HG03565 (cell line): Measurements from ENCODE around the gene PLCH2.

Experiments
- ATAC-seq: cut with Tn5 transposase; IDR thresholded peaks from one replicate; pipeline ENCODE4 v1.9.1; 2021; ENCODE audit warnings: mild to moderate bottlenecking, moderate library complexity; ENCODE audit not compliant: unreplicated experiment

PLCH2 gene

DNA sequence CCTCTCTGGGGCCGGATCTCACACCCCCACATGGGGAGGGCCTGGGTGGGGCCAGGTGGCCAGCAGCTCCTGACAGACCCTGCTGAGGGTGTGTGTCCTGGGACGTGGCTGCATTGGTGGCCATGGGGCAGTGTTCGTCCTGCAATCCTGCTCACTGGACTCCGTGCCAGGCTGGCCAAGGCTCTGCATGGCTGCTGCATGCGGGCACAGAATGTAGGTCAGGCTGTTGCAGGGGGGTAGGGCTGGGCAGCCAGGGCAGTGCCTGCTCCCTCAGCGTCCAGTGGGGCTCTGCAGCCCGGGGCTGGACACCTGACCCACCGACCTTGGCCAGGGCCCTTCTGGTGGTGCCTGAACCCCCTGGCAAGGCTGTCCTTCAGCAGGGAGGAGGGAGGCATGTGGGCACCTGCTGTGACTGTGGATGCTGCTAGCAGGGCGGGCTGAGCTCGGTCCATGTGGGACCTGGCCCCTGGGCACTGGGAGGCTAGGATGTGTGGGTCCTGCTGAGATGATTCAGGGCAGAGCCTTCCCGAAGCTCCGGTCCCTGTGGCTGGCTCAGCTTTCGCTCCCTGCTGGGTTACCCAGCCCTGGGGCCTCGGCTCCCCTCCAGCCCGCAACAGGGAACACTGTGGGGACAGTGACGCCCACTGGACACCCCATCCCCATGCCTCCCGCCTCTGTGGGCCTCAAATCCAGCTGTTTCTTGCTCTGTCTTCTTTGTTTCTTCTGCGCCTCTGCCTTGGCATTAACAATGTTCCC is 14.9 kb upstream of the PLCH2 start:
- ATAC-seq = no peak

DNA sequence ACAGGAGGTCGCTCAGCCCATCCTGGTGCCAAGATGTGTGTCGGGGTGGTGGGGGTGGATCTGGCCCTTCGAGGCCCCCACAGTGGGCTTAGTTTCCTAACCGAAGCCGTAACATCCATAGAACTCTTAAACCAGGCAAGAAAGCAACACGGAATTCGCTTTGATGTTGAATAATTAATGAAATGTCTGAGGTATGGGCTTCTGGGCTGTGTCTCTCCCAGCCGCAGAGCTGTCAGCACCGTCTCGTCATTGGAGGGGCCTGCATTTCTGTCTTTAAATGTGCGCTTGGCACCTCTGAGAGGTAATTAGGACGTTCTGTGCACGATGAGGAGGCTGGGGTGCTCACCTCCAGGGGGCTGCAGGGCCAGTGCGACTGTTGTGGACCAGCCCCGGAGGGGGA is 13.3 kb upstream of the PLCH2 start:
- no peak for ATAC-seq

DNA sequence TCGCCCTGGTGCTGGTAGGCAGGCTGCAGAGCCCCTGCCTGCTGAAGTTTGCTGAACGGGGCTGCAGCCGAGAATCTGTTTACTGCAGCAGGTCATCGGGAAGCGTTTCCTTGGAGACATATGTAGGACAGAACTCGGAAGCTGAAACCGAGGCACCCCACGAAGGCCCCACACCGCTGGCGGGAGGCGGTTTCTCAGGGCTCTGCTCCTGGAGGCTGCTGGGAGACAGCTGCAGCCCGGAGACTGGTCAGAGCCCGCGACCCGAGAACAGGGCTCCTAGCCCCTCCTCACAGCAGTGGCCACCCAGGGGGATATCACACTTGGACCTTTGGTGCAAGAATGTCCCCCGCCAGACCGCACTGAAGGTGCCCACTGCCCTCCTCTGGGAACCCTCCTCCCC is 12.7 kb upstream of the PLCH2 start:
- ATAC-seq = no peak

DNA sequence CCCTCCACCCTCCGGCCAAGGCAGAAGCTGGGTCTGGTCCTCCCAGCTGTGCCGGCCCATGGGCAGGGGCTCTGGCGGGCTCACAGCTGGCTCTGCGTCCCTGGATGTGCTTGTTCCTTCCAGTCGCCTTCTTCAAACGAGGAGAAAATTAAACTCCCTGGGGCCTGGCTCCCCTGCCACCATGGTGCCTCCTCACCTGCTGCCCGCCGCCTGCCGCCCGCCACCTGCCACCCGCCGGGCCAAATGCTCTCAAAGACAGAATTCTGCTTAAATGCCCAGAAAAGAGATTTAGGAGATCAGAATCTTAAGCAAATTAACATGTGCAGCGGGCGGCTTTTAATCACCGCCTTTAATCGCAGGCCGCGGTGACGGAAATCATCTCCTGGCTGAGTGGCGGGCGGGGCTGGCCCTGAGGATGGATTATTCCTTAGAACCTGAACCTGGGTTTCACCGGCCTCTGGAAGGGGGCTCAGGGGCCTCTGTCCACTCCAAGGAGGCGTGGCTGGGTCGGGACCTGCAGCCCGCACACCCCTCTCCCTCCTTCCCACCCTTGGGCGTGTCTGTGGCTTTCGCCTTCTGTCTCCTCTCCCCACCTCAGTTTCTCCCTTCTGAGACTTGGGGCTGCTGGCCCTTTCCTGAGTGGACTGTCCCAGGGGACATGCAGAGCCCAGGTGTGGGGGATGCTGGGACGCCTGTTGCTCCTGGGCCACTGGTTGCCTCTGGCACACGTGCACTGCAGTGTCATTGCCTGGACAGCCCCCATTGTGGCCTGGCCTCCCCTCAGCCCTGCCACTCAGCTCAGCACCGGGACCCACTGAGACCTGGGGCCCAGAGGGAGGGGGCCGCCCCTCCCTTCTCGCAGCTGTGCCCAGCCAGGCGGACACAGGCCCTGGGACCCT is 10.5 kb upstream of the PLCH2 start:
- no peak for ATAC-seq

DNA sequence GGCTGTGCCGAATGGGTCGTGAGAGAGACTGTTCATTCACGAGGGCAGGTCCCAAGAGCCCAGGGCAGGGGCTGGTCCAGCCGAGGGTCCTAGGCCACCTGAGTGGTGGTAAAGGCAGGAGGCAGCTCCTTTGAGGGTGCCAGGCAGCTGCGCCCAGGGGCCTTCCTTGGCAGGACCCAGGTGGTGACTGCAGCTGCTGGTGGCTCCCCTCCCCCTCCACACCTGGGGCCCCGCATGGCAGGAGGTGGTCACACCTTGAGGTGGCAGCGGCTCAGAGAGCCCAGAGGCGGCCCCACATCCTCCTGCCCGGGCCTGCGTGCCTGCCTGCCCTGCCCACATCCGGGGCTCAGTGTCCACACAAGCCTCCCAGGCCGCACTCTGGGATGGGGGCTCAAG is 9.8 kb upstream of the PLCH2 start:
- no peak for ATAC-seq

DNA sequence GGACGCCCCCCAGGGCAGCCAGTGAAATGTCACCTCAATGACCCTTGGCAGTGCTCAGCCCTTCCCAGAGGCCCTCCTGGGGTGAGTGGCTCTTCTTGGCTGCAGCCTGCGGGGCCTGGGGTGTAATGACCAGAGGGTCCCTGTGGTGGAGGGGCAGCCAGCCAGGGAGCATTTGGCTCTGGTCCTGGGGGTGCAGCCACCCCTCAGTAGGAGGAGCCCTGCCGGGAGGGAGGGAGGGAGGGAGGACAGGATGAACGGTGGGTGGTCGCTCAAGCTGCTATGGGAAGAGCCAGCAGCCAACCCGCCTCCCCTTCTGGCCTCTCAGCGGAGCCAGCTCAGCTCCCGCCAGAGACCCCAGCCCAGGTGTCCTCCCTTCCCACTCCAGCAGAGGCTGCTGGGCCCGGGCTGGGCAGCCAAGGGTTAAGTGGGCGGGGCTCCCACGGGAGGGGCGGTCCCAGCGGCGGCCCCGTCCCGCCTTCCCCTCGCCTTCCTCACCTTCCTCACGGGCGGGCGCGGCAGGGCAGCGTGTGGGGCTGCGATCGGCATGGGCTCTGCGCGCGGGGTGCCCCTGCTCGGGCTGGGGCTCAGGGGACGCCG is 9.0 kb upstream of the PLCH2 start:
- no peak for ATAC-seq

DNA sequence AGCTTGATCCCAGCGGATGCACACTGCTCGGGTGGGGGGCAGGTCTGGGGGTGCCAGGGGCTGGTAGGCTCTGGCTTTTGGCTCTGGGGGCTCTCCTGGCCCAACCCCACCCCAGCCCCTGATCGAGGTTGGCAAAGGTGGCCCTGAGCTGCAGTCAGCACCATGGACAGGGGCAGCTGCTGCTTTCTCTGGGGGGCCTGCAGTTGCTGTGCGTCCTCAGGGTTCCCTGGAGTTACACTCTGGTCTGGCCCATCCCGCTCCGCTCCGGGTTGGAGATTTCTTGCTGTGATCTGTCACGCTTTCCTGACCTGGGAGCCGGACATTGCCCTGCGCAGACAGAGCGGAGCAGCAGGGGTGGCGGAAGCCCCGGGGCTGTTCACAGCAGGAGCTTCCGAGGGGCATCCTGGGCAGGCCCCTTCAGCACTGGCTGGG is 8.0 kb upstream of the PLCH2 start:
- ATAC-seq = no peak

DNA sequence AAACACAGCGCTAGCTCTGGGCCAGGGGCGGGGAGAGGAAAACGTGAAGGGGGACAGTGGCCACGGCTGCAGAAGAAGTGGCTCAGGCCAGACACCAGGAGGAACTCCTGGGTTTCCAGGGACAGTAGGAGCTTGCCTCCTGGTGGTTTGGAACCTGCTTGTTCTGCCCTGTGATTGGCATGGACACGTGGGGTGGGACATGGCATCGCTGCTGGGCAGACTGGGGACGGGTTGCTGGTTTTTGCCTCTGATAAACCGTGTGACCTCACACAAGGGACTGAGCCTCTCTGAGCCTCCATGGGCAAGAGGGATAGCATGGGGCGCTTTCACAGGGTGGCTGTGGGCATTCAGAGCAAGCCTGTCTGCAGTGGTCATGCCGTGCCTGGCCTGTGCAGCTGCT is 7.5 kb upstream of the PLCH2 start:
- no peak for ATAC-seq

DNA sequence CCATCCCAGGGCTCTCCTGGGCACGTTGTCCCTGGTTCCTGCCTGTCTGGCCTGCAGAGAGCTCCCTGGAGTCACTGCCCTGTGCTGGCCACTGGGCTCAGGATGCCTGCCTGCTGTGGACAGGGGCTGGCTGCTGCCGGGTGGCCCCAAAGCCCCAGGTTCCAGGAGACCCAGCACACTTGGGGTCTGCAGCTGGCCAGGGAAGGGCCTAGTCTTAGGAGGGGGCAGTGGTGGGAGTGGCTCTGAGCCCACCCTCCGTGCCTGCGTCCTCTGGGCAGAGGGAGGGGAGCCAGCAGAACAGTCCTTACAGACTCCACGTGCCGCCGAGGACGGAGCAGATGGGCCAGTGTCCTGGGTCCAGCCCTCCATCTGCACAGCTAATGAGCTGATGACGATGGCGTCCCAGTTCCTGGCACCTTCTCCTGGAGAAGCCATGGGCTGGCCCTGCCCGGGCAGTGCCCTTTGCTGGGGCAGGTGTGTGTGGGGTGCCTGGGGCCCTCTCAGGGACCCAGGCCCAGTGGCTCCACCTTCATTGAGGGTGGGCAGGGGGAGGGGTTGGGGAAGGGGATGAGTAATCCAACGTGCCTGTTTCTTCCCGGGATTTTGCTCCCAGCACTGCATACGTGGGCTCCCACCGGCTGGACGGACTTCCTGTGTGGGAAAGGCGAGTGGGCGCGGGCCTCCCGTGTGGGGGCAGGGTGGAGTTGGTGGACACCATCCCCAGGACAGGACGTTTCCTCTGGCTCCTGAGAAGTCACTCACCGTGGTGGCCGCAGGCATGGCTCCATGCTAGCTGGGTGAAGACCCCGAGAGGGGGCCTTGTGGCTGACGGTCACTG is 6.8 kb upstream of the PLCH2 start:
- no peak for ATAC-seq

DNA sequence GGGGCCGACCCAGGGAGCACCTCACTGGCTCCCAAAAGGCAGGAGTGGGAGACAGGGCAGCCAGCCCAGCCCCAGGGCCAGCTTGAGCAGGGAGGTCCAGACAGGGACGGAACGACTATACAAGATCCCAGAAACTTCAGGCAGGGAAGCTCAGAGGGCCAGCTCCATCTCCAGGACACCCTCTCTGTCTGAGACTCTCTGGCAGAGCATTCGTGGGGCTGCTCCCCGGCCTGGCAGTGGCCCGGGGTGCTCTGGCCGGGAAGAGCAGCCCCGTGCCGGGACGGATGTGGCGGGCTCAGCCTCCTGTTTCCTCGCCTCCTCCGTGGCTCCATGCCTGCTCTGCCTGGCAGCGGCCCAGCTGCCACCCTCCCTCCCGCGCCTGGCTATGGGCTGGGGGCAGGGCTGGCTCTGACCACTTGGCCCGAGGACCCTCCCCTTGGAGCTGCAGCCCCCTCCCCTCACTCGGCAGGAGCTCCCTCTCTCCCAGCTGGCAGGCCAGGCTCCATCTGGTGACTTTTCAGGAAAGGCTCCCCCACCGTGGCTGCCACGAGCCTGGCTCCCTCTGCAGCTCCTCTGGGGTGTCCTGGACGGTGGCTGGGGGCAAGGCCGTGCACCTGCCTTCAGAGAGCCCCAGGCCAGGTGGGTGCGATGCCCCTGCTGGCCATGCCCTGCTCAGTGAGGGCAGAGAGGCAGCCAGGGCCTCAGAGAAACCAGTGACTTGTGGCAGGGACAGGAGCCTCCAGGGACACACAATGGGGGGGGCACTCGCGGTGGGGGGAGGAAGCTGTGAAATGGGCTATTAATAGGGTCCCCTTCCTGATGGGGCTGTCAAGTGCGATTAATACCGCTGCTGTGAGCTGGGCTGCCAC is 5.6 kb upstream of the PLCH2 start:
- no peak for ATAC-seq

DNA sequence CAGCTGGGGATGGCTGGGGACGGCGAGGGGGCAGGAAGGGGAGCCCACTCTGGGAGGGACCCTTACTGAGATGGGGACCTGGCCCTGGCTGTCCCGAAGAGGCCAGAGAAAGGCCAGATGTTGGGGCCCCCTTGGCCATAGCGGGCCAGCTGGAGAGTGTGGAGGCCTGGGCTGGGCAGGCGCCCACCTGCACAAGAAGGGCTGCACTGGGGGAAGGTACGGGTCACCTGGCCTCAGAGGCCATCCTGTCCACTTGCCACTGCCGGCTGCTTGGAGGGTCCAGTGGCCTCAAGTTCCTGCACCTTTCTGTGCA is 5.0 kb upstream of the PLCH2 start:
- no peak for ATAC-seq

DNA sequence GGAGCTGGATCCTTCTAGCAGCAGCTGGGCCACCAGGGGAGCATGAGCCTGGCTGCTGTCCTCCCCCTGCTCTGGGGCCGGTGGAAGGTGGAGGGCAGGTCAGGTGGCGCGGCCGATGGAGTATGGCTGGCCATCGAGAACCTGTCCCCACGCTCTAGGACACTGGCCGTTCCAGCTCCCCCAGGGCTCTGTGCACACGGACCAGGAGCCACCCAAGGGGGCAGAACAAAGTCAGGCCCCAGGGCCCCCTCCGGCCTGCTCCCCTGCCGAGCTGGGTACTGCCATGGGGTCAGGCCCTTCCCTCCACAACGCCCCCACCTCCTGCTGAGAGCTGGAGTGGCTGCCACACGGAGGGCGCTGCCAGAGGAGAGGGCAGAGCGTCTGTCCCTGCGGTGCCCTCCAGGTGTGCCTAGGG is 4.5 kb upstream of the PLCH2 start:
- no peak for ATAC-seq

DNA sequence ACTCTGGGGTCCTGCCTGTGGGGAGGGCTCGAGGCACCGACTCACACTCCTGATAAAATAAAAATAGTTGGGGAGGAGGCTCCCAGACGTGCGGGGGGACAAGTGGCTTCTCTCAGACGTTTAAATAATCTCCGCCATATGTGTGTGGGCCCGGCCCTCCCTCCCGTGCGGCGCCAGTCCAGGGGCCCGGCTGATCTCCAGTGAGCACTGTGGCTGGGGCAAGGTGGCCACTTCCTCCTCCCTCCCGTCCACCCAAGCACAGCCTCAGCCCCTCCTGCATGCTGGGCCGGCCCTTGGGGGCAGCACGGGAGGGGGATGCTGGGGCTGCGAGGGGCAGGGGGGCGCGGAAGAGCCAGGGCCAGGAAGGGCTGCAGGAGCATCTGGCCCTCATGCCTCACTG is 4.0 kb upstream of the PLCH2 start:
- ATAC-seq = no peak

DNA sequence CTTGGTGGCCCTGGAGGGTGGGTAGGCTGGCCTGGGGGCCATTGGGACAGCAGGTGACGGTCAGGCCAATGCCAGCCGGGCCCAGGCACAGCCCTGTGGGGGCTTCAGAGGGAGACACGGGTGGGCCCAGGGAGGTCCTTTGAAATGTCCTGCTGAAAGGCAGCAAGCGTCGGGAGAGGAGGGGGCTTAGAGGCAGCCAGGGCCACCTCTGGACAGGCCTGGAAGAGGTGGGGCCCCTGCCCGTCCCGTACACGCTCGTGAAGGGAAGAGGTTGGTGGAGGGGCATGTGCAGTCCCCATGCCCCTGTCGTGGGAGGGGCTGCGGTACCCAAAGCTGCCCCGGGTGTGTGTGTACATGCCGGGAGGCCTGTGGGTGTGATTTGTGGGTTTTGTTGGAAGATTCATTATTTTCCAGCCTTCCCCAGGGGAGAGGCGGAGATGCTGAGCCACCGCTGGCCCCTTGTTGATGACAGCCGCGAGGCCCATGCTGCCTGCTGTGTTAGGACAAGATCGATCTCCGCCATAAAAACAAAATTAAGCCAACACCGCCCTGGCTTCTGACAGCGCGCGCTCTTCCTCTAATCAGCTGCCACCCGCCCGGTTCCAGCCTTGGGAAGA is 3.4 kb upstream of the PLCH2 start:
- no peak for ATAC-seq

DNA sequence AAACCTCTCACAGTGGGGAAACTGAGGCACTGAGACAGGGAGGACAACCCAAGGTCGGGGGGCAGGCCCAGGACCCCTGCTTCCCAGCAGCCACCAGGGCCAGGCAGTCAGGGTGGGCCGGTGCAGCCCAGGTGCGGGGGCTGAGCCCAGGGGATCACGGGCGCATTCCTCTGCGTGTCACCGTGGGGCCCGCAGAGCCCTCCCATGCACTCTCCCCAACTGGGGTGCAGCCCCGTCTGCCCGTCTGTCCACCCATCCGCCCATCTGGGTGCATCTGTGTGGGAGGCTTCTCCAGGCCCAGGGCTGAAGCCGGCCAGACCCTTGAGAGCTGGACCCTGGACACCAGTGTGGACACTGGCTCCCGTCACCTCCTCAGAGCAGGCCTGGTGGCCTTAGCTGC is 2.9 kb upstream of the PLCH2 start:
- no peak for ATAC-seq

DNA sequence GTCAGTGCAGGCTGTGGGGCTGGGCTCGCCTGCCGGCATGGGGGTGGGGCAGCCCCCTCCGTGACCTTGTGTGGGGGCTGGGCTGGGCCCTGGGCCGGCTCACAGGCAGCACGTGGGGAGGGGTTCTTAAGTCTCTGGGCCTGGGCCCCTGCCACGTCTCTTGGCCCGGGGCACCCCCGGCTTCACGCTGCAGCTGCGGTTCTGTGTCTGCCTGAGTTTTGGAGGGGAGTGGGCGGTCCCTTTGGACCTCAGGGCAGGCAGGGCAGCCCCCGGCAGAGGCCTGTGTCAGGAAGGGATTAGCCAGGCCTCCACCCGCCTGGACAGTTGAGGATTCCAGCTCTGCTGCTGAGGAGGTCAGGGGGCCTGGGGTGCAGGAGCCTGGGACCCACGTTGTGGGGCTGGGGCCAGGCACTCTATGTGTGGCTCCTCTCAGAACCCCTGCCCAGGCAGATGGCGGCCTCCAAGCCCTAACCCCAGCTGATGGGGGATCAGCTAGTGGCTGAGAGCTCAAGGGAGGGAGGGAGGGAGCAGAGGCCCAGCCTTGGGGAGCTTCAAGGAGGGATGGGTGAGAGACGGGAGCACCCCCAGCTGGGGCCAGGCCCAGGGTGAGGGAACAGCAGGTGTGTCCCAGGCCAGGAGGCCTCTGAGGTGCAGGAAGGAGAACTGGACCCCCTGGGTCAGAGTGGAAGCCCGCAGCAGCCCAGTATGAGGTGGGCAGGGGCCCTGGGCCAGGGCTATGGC is 1.8 kb upstream of the PLCH2 start:
- ATAC-seq = no peak

DNA sequence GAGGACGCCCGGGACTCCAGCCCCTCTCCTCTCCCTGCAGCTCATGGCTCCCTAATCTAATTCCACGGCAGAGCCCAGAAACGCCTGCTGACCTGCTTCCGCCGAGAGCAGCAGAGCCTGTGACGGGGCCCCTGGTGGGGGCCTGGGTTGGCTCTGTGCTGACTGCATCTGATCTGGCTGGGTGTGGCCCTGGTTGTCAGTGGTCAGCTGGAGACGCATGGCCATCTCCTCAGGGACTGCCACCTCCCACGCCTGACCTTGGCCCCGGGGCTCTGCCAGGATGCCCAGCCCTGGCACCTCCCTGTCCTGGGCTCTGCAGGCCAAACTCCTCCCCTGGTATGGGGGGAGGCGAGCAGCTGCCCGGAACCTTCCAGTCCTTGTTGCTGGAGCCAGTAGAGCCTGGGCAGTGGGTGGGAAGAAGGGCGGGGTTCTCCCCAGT is 1.1 kb upstream of the PLCH2 start:
- ATAC-seq = no peak

DNA sequence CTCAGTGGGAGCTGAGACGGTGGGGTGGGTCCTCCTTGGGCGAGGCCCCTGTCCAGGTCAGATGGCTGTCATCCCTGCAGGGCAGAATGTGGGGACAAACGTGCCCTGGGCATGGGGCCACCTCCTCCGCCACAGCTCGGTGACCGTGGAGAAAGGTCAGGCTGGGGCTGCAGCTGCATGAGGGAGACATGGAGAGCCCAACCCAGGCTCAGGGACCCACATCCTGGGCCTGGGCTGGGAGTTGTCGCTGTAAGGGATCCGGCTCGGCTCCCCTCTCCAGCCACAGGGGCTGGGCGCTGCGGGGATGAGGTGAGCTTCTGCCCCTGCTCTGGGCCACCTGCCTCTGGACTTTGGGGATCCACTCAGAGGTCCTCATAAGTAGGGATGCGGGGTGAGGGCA is 518 bp upstream of the PLCH2 start:
- no peak for ATAC-seq

DNA sequence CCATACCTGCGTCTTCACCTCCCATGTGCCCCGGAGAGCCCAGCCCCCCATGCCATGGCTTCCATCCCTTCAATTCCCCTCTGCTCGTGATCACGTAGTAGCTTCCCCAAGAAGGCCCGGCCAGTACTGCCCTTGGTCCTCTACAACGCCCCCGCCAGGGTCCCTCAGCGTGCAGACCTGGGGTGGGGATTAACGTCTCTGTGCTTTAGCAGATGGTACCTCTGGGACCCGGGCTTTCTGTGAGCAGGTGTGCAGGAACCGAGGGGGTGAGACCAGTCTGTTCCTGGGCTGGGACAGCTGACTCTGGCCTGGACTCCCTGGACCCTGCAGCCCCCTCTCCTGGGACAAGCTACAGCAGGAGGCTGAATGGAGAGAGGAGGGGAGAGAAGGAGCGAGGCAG is 1.2 kb downstream of the PLCH2 start:
- ATAC-seq = no peak
